ENCODE data around the gene CTIF.

Gene CTIF

DNA sequence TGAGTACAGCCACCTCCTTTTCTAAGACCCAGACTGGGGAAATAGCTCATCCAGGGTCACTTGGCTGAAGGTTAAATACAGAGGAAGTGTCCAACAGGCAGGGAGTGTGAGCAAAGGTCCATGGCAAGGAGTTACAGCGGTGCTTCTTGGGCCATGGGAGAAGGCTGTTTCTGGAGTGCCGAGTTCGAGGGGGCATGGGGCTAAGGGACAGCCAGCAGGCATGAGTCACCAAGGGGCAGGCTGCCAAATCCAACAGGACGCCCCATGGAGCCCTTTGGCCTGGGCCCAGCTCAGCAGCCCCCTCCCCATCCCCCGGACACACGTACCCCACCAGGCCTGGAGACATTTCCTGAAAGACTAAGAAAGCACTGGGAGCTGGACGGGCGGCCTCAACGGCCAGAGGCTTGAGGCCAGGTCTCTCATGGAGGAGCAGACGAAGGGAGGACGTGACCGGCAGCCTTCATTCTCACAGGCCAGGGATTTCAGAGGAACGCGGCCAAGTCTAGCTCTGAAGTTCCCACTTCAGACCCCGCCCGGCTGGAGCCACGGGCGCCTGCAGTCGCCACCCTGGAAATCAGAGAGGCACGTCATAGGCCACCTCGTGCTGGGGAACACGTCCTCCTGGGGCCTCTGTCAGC, 251.5 kb downstream of the CTIF start:
- DNase-seq (ENCODE audit: low read depth): no peak

DNA sequence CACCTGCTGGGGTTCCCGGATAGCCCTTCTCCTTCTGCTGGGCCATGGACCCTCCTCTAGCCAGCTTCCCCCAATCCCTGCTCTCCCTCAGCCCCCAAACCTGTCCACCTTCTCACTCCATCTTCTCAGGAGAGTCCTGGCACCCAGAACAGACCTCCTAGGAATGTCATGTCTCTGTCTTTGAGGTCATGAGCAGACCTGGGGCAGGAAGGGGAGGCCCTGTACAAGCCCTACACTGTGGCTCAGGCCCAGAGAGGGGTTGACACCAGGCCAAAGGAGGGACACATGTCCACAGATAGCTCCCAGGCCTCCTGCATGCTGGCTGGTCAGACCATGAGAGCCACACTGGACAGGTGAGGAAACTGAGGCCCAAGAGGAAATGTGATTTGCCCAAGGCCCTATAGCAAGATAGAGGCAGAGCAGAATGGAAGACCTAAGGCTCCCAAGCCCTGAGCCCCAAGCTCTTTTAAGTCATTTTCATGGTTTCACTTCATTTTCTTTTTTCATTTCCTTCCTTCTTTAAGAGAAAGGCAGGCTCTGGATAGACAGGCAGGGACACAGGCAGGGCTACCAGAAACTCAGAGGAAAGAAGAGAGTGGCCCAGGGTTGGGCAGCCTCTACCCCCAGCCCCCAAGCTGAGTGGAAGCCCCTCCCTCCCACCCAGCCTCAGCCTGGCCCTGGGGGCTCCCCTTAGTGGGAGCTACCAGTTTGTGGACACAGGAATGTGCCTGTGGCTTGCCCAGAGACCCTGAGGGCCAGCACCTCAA, 252.2 kb downstream of the CTIF start:
- no peak for DNase-seq (ENCODE audit: low read depth)

DNA sequence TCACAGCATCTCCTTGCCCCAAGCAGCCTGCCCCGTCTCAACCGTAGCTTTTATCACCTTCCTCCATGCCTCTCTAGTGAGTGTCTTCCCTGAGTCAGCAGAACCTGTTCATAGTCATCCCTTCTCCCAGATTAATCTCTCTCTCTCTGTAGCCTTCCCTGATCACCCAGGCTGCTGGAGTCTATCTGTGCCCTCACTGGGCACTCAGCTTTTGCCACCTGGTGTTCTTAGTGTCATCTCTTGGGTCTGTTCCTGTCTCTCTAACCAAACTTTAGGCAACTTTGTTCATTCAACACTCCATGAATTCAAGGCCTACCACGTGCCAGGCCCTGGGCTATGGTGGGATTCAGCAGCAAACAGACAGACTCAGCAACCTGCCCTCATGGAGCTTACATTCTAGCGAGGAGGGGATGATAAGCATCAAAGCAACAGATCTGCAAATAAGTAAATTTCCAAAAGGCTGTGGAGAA, 252.8 kb downstream of the CTIF start:
- DNase-seq (ENCODE audit: low read depth): no peak

- no peak for DNase-seq (ENCODE audit: low read depth)
Observed at GRCh38 chr18:48792141-48792540, 253.3 kb downstream of the CTIF start.

DNA sequence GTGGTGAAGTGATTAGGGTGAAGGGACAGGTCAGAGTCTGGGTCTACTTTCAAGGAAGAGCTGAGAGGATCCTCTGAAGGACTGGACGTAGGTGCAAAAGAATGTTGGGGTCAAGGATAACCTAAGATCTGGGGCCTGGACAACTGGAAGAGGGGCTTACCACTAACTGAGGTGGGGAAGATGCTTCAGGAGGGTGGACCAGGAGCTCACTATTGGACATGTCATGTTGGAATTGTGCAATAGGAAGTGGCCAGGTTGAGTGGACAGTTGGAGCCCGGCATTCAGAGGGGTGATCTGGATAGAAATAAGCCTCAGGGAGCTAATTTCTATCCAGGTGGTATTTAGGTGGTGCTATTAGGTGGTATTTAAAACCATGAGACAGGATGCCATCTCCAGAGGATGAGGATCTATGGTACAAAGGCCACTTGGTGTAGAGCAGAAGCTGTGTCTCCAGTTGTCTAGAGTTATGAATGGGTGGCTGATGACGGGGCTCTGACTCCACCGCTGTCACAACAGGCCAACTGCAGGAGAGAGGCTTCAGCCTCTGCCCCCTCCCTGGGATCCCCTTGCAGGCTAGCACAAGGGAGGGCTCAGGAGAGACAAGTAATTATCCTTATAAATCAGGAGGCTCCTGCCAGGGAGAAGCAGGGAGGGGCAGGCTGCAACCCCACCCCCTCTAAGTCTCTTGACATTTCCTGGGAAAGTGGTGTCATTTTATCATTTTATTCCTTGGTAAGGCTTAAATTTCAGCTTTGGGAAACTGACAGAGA, 254.0 kb downstream of the CTIF start:
- DNase-seq (ENCODE audit: low read depth): no peak

DNA sequence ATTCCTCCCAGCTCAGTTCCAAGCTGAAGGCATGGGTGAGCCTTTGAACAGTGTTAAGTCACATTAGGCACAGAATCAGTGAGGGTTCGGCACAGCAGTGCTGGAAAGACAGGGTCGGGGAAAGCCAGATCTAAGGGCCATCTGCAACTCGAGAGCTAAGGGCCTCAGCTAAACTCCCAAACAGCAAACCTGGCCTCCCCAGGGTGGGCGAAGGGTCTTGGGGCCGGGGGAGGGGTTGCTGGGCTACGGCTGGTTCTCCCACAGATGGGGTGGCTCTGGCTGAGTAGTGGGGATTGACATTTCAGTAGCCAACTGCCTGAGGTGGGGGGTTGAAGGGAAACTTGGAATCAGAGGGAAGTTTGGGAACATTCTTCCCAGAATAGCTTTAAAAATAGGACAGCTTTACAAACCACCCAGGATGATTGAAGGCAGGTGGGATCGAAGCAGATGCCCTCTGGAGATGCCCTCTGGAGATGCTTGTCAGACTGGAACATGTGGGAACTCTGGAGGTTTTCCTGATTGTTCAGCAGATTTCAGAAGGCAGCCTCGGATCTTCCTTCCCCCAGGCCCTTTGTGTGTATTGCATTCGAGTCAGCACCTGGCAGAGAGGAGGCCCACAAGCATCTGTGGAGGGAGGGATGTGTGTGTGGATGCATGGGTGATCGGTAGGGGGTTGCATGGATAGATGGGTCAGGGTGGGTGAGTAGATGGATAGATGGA, 255.6 kb downstream of the CTIF start:
- DNase-seq (ENCODE audit: low read depth): no peak

DNA sequence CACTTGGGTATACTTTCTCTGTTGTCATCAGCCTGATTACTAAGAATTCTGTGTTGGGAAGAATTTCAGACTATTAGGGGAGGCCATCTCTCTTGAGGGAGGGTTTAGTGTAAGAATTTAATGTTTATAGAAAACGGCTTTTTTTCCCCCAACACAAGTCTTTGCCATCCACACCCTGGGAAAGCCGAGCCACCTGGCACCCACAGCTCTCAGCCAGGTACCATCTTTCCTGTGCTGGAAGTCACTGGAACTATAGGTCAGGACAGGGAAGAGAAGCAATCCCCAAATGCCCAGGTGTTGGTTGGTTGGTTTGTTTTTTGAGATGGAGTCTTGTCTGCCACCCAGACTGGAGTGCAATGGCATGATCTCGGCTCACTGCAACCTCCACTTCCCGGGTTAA, 256.9 kb downstream of the CTIF start:
- no peak for DNase-seq (ENCODE audit: low read depth)

DNA sequence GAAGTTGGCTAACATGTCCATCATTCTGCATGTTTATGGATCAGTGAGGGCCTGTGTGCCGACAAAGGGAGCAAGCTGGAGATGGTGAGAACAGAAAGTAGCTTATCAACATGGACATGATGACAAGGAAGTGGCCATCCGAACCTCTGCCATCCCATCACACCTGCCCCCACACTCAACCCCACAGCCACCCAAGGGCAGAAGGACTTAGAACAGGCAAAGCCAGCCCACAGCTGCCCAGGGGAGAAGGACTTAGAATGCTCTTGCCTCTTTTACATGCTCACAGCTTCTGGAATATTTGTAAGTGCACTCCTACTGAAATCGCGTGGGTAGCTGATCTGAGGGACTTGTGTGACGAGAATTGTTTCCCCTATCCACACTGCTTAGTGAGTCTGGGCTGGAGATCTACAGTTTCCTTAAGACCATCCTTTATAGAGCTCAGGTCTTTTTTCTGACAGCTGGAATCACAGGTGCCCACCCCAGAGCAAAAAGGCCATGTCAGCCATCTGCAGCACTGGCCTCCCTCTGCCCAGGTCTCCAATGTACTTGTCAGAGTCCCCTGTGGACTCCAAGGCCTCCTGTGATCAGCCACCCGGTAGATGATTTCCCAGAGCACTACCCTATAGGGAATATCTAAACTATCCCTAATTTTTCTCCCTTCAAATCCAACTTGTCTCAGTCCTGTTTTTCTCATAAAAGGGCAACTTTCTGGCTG, 257.8 kb downstream of the CTIF start:
- DNase-seq (ENCODE audit: low read depth): no peak

- DNase-seq (ENCODE audit: low read depth): no peak
Observed at GRCh38 chr18:48797841-48798255, 259.0 kb downstream of the CTIF start.

GRCh38 chr18:48798334-48799245, 259.8 kb downstream of the CTIF start:
- DNase-seq (ENCODE audit: low read depth): no peak

- no peak for DNase-seq (ENCODE audit: low read depth)
Observed at GRCh38 chr18:48799724-48800315, 261.0 kb downstream of the CTIF start.

- no peak for DNase-seq (ENCODE audit: low read depth)
Observed at GRCh38 chr18:48800466-48800865, 261.6 kb downstream of the CTIF start.

DNA sequence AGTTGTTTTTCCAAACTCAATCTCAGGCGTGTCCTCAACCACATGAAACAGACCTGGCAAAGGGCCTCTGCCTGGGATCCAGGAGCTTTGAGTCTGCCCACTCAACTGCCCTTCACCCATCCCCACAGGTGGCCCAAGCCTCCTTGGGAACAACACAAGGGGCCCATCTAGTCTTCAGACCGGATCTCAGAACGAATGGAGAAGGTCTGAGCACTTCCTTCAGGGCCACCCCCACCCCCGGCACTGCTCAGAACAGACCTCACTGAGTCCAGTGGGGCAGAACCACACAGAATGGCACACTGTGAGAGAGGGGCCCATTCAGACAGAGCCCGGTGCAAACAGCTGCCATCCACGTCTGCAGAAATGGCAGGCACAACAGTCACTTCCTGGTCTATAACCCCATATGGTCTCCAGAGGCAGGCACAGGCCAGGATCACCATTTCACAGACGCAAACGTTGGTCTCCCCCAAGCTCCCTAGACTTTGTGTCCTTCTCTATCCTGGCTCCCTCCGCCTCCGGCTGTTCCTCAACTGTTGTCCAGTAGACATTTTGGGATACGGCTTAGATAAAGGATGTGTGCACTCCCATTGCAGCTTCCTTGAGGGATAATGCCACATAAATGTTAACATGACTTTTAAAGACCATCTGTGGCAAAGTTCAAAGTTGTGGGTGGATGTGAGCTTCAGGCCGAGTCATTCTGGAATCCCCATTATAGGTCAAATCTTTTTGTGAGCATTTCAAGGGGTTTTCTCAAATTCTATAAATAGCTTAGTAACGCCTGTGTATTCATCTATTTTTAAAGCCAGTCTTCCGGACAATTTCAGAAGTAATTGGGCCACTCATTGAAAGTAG, 262.3 kb downstream of the CTIF start:
- no peak for DNase-seq (ENCODE audit: low read depth)

GRCh38 chr18:48801728-48802542, 263.1 kb downstream of the CTIF start:
- no peak for DNase-seq (ENCODE audit: low read depth)

GRCh38 chr18:48802543-48803290, 263.9 kb downstream of the CTIF start:
- no peak for DNase-seq (ENCODE audit: low read depth)

GRCh38 chr18:48803518-48803917, 264.7 kb downstream of the CTIF start:
- DNase-seq (ENCODE audit: low read depth): no peak

Data from HS-5 (cell line).